HG03571 (cell line): Measurements from ENCODE around the gene SHB.
A peak's percentile ranks its signal among the peaks of the same experiment; 100 is the strongest.

Experiments used
- ATAC-seq: cut with Tn5 transposase; IDR thresholded peaks from one replicate; pipeline ENCODE4 v1.9.1; 2021; ENCODE audit not compliant: unreplicated experiment

The SHB gene

GRCh38 chr9:38009990-38010389 is 59.0 kb downstream of the SHB start:
- no peak for ATAC-seq

DNA sequence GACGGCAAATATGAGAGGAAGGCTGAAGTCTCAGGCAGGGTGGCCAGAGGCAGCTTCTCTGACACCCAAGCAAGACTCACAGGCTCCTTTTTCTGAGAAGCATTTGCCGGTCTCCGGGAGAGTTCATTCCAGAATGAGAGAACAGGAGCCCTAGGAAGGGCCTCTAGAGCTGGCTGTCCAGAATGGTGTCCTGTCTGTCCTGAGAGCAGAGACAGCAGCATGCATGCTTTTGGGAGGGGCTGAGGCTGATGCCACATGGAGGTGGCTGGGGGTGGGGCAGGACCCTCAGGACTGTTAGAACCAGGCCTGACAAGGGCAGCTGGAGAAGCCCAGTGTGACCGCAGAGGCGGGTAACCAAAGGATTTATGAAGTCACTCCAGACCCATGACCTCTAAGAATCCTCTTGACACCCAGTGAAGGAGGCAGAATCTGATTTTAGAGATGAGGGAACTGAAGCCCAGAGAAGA is 60.0 kb downstream of the SHB start:
- no peak for ATAC-seq

- peak; percentile 80 for ATAC-seq
These were observed 60.6 kb downstream of the SHB start for GRCh38 chr9:38008168-38009034.

GRCh38 chr9:38007016-38007415 is 62.0 kb downstream of the SHB start:
- no peak for ATAC-seq

- no peak for ATAC-seq
These were observed 62.9 kb downstream of the SHB start for GRCh38 chr9:38006163-38006562.

DNA sequence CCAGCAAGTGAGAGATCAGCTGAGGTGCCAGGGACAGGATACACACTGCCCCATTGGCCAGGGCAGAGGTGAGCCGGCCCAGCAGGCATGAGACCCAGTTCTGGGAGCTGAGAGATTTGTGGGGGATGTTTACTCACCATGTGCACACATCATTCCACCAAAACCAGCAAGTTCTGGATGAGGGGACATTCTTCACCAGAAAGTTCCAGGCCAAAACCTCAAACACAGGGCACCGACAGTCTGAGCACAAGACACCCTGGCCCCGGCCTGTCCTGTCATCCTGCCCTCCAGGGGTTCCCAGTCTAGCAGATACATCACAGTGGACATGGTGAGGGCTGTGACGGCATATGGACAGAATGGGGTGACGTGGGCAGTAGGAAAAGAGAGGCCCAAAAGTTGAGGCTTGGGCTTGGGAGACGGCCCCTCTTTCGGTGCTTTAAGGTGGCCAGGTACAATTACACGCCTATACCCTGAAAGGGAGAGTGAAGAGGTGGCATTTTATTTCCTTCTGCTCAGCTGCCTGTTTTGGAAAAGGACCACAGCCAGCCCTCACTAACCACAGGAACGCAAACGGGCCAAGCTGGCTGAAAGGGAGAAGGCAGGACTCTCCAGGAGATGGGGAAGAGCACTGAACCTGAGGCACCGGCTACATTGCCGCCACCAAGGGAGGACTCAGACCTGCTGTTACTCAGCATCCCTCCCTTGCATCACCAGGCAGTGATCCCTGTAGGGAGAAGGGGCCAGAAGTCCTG is 64.0 kb downstream of the SHB start:
- ATAC-seq: no peak

DNA sequence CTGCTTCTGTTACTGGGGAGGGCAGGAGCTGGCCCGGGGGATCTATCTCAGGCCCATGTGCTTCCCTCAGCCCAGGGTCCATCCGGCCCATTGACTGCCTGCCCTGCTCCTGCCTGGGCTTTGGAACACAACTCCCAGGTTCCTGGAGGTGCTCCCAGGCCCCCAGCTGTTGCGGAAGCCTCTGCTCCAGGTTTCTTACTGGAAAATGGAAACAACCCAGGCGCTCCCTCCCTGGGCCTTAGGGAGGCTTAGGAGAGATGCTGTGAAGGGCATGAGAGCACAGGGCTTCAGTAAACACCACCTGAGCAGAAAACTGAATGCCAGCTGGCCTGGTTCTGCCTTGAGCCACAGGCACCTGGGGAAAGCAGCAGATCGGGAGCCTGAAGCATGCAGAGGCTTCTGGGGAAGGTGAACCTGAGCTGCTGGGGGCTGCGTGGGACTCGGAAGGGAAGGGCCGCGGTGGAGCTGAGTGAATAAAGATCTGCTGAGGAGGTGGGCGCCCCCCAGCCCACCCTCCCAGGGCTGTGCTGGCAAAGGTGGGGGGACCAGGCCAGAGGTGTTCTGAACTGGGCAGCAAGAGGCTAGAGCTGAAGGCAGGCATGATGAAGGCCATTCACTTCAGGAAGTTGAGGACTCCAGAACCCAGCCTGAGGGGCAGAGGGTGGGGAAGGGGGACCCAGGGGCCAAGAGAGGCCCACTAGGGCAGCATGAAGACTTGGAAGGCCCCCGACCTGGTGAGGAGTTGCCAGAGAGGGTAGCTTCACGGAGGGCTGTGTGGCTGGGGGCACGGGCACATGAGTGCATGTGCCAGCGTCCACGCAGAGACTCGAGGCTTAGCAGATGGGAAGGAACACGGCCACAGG is 64.8 kb downstream of the SHB start:
- no peak for ATAC-seq

DNA sequence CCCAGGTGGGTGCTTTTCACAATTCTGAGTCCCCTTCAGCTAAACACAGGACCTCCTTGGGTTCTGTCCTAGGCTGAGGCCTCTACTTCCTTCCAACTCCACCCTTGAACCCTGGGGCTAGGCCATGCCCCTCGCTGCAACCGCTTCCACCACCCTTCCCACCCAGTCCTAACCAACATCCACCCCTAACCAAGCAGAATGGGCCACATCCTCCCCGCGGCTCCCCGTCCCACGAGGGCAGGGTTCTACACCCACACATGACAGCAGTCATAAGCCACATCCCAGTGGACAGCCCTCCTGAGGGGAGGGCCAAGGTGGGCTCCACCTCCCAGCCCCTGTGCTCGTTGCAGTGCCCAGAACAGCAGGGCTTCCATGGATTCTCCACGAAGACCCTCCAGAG is 65.8 kb downstream of the SHB start:
- no peak for ATAC-seq

- no peak for ATAC-seq
These were observed 67.6 kb downstream of the SHB start for GRCh38 chr9:38001430-38001829.

DNA sequence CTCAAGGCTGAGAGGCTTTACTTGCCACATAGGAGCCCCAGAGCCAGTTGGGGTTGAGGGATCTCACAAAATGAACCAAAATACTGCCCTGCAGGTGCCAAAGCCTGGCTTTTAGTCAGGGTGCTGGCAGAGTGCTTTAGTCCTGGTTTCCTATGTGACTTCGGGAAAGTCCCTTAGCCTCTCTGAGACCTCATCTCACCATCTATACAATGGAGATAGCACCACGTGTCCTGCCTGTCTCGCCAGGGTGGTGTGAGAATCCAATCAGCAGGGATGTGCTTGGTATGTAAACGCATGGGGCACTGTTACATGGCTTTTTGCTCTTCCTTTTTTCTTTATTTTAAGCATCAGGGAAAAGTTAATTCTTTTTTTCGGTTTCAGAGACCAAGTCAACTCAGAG is 68.3 kb downstream of the SHB start:
- no peak for ATAC-seq

GRCh38 chr9:38000332-38000731 is 68.7 kb downstream of the SHB start:
- no peak for ATAC-seq

DNA sequence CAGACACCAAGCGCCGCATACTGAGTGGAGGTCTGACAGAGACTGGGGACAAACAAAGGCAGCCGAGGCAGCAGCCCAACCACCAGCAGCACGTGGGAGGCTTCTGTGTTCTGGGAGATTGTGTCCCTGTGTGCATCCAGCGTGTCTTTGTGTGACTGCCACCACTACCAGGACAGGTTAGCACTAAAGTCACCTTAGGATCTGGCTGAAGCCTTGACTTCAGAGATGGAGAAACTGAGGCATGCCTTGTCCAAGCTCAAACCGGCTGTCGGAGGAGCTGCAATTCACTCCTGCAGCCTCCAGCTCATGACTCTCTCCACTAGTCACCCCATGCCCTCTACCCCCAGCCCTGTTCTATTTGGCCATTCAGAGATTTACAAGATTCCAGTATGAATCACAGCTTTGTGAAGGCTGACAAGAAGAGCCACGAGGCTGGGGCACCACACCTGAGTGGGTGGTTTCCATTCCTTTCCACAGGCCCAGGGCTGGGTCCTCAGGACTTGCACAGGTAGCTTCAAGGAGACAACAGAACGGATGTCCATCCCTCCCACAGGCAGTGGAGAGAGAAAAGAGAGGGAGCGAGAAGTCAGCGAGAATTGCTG is 69.3 kb downstream of the SHB start:
- no peak for ATAC-seq

GRCh38 chr9:37998881-37999587 is 70.0 kb downstream of the SHB start:
- no peak for ATAC-seq

GRCh38 chr9:37997636-37998374 is 71.2 kb downstream of the SHB start:
- no peak for ATAC-seq

GRCh38 chr9:37996819-37997217 is 72.2 kb downstream of the SHB start:
- no peak for ATAC-seq

DNA sequence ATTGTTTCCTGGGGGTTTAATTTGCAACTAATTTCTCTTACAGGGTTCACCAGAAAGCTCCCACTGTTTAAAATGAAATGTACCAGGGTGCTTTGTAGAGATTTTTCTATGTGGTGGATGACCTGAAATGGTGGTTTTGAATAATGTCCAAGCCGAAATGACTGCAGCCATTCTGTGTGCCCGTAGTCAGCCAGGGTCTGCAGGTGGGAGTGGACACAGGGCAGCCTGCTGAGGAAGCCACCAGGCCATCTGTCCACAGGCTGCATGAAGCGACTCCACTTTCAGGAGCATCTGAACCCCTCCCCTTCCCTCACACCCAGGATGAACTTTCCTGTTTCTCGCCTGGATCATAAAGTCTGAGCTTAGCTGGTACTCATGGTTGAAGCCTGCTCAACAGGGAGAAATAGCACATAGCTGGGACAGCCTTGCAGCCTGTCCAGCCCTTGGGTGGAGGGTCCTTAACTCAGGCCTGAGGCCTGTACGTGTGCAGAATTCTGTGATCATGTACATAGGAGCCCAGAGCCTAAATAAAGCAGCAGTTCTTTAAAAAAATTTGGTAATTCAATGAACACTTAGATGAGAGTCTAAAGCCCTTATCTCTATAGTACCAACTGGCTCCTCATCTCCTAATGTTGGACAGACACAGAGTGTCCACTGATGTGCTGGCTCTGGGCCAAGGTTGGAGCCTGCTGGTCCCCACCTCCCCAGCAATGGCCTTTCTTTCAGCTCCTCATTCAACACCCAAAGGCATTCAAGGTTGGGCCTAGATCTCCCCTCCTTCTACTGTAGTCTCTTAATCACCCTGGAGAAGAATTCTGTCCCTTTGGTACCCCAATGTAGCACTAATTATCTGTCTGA is 72.8 kb downstream of the SHB start:
- no peak for ATAC-seq

- no peak for ATAC-seq
These were observed 73.7 kb downstream of the SHB start for GRCh38 chr9:37995348-37995737.

GRCh38 chr9:37994639-37995347 is 74.2 kb downstream of the SHB start:
- peak; percentile 54 for ATAC-seq
